Measurements from ENCODE around the gene ANAPC15.

The ANAPC15 gene

DNA sequence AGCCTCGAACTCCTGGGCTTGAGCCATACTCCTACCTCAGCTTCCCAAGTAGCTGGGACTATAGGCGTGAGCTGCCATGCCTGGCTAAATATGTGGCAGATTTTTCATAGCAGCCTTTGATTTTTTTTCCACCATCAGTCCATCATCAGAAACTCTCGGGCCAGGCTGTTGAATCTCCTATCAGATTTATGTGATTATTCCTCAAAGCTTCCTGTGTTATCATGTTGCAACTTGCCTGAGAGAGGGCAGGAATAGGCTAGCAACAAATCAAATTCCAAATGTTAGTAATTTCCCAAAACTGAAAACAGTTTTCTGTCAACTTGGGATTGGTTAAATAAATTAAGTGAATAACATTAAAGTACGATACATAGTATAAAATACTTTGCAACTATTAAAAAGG, 28.4 kb downstream of the ANAPC15 start:
- DNase-seq: no peak

GRCh38 chr11:72083414-72083813, 29.1 kb downstream of the ANAPC15 start:
- DNase-seq: no peak

DNA sequence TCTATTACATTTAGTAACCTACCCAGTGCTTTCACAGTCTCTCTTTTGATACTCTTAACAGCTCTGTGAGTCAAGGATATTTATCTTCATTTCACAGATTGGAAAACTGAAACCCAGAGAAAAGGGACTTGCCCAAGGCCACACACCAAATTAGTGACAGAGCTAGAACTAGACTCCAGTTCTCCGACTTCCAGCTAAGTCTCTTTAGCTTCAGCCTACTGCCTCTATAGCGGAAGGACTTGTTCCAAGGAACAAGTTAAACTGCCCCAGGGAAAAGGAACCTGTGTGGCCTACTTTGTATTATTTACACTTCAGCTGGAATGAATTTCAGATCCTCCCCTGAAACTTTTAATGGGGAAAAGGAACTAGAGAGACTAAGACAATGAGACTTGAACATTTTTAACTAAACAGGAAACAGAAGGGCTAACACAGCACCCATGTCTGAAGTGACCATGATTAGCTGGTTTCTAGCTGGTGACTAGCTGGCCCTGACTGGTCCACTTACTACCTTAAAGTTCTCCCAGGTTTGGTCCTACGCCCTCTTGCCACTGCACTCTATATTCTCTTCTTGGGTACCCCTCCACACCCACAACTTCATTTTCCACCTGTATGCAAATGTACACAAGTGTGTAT, 30.6 kb downstream of the ANAPC15 start:
- no peak for DNase-seq

GRCh38 chr11:72081184-72081644, 31.3 kb downstream of the ANAPC15 start:
- no peak for DNase-seq

DNA sequence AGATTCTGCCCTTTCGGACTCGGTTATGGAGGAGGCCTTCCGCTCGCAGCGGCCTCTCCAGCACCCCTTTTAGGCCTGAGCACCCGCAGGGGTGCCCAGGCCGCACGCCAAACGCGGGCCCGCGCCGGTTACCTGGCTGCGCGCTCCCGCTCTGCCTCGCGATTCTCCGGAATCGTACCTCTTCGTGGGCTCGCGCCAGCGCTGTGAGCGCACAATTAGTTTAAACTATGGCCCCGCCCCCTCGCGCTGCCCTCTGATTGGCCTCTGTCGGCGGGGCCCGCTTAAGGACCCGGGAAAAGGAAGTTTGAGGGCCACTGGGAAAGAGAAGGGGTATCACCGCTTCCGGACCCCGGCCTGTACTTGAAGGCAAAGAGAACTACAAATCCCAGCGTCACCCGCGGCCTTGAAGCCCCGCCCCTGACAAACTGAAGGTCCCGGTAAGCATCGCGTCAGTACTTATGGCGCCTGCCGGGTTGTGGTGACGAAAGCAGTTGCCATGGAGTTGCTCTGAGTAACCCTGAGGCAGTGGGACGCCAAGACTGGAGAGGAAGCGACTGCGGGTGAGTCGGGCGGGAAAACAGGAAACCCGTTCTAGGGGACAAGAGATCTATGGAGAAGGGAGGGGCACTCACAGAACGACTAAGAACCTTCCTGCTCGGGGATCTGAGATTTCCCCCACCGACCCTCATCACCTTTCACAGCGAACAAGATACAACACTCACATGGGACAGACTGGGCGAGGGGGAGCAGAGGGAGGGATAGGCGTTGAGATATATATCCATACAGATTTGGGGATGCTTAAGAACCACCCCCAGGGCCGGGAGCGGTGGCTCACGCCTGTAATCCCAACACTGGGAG, 31.9 kb downstream of the ANAPC15 start, which contains the start of the genes LRRC51 and NUMA1:
Gene LRRC51, plus strand, starts transcription at position 525 of the 858 bp plus-strand sequence. CDS start 8,234 bp downstream, outside the sequence.
Gene NUMA1, minus strand, starts transcription at position 217 of the 858 bp plus-strand sequence. CDS start 44,599 bp downstream, outside the sequence.
- DNase-seq: peak; percentile 96

DNA sequence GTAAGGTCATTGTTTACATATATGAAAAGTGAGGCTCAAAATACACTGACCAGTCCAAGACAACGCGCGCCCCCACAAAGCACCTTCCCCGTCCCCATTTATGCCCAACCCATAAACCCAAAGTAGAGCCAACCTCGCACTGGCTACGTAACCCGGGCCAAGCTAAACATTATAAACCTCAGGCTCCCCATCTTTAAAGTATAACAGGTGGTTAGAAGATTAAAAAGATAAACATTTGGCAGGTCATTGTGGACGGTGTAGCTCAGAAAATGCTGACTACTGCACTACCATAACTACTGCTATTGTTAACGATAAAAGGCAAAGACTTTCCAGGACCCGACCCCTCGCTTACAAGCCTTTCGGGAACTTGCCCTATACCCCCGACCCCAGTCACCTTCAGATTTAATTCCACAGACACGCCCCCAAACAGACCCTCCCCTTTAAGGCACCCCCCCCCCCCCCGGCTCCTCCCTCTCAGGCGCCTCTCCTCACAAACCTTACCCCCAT, 32.6 kb downstream of the ANAPC15 start:
- DNase-seq: no peak

GRCh38 chr11:72078477-72078876, 34.0 kb downstream of the ANAPC15 start:
- DNase-seq: no peak

DNA sequence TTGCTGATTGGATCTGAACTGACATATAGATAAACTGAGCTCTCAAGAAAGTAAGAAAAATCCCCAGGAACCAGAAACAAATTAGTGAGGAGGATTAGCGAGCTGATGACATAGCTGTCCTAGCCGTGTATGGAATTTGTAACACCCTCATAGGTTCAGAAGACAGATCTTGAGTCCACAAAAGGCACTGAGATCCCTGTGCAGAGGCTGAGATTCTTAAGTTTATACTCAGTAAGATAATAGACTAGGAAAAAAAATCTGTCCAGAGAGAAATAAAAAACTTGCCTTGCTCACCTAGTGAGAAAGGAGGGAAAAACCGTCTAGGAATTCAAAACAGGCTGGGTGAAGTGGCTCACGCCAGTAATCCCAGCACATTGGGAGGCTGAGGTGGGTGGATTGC, 36.7 kb downstream of the ANAPC15 start:
- no peak for DNase-seq

- DNase-seq: no peak
These were observed 37.4 kb downstream of the ANAPC15 start for GRCh38 chr11:72075109-72075508.

DNA sequence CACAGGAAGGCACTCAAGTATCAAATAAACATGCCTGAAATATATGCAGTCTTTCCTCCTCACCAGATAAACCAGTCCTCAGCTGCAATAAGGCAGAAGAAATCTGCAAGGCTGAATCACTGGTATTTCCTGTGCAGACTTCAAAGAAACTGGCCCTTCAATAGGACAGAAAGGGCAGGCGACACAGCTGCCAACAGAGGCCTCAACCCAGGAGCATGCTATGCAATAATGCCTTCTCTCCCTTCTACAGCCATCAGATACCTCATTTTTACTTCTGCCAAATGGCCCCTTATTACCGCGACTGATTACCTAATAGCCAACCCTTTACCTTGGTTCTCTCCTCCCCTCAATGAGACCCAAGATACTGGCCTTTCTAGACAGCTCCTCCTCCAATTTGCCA, 40.1 kb downstream of the ANAPC15 start:
- DNase-seq: no peak

DNA sequence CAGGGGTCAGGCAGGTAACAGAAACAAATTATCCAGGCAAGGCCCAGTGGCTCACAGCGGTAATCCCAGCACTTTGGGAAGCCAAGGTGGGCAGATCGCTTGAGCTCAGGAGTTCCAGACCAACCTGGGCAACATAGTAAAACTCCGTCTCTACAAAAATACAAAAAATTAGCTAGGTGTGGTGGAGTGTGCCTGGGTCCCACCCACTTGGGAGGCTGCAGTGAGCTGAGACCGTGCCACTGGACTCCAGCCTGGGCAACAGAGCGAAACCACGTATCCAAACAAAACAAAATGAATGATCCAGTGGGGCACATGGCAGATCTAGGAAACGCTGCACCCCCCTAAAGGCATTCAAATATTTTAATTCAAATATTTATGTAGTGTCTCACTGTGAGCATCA, 42.0 kb downstream of the ANAPC15 start:
- DNase-seq: no peak

GRCh38 chr11:72069787-72070251, 42.7 kb downstream of the ANAPC15 start:
- no peak for DNase-seq

DNA sequence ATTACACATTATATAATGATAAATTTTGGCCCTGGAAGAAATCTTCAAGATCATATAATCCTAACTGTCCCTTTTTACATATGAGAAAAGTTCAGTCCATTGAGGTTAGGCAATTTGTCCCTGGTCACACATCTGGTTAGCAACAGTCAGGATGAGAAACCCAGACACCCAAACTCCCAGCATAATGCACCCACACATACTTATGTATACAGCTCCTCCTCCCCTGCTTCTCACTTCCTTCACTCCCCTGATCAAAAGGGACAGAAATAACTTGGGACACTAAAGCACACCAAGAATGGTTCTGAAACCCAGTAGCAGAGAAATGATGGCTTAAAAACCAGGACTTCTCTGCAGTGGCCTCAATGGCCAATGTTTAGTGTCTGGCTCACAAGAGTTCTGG, 43.3 kb downstream of the ANAPC15 start:
- DNase-seq: no peak

GRCh38 chr11:72067676-72068075, 44.8 kb downstream of the ANAPC15 start:
- DNase-seq: no peak

- no peak for DNase-seq
These were observed 45.2 kb downstream of the ANAPC15 start for GRCh38 chr11:72067266-72067665.

DNA sequence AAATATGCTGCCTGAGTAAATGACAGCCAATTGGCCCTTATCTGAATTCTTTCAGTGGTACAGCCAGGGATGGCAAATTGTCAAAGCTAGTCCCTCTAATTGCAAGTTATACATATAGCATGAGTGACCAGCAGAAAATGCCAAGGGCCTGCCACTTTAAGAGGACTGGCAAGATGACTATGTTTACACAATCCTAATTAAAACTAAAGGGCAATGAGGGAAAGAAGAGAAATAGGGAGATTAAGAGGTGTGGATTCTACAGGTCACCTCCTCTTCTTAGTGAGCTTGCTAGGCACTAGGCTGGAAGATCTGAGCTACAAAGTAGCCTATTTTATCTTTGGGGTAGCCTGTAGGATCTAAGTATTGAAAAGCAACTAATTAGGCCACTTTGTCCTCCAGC, 45.6 kb downstream of the ANAPC15 start:
- DNase-seq: no peak

DNA sequence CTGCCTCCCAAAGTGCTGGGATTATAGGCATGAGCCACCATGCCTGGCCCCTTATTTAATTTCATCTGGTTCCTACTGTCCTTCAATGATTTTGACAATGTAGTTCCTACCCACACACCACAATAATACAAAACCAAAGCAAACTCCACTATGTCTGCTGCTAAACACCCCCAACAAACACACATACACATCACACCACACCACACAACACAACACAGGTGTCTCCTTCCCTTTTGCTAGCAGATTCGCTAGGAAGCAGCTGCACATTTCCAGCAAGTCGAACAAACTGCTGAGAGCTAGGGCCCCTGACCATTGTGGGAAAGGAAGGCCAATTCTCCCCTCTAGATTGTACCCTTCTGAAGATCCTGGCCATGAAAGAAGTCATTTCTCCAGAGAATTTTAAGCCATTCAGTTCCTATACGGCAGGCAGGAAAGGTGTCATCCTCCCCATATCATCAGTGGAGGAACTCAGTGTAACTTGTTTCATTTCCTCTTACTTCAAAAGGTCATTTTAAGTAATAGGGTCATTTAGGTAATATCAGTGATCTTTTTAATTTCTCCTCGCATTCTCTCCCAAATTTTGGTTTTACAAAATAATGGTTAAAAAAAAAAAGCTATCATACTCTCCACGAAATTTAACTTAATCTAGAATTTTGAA, 50.6 kb downstream of the ANAPC15 start:
- DNase-seq: no peak
